Stimulated activated naive CD8-positive, alpha-beta T cell treated with anti-CD3 and anti-CD28 coated beads, Interleukin-15, amount 100 ng/mL, for 72 hours (primary cell): ENCODE measurements around the gene LRP3.
"Not testable (repeated sequence)": the region's sequence is repeated elsewhere in the genome, so short reads cannot be mapped to it uniquely, and the experiment has no call there.

Experiments
- ATAC-seq: fragments of 150-1000 bp; cut with Tn5 transposase; 2 replicates; pipeline ENCODE4 v1.10.0; 2021; ENCODE audit warnings: mild to moderate bottlenecking, moderate library complexity
- DNase-seq, 2 donors: peaks; one replicate each; pipeline ENCODE4 v3.0.0; 2021 to 2022
- H3K27ac Mint-ChIP-seq, 2 donors: one replicate each; pipeline ENCODE4 v1.8.0; 2022; ENCODE audit warnings: mild to moderate bottlenecking in 2 of 2, mixed read lengths in 2 of 2, moderate library complexity in 2 of 2
- H3K27me3 Mint-ChIP-seq: one replicate; pipeline ENCODE4 v1.8.0; 2022; ENCODE audit warnings: mixed read lengths
- H3K4me1 Mint-ChIP-seq: one replicate; pipeline ENCODE4 v1.8.0; 2022; ENCODE audit warnings: mild to moderate bottlenecking, mixed read lengths
- H3K4me3 Mint-ChIP-seq, 2 donors: one replicate each; pipeline ENCODE4 v1.8.0; 2022; ENCODE audit warnings: mild to moderate bottlenecking in 2 of 2, mixed read lengths in 2 of 2, moderate library complexity in 1 of 2
- H3K9me3 Mint-ChIP-seq, 2 donors: one replicate each; pipeline ENCODE4 v1.8.0; 2022; ENCODE audit warnings: mixed read lengths in 2 of 2

The LRP3 gene

GRCh38 chr19:33205110-33205509 is 11.0 kb downstream of the LRP3 start:
- Mint-ChIP-seq H3K9me3 (no peaks in the 10 kb centered on the region), H3K4me1 (no peaks in the 10 kb centered on the region), H3K27ac (no peak overlapping the region), H3K27me3 (no peaks in the 10 kb centered on the region), H3K4me3 (no peak overlapping the region)
- ATAC-seq, result no peak
- DNase-seq, result no peak

GRCh38 chr19:33205531-33206260 is 11.6 kb downstream of the LRP3 start:
- H3K4me3 Mint-ChIP-seq, result no peak overlapping the region
- no peaks in the 10 kb centered on the region for H3K9me3 Mint-ChIP-seq
- no peaks in the 10 kb centered on the region for H3K27me3 Mint-ChIP-seq
- no peak overlapping the region for H3K27ac Mint-ChIP-seq
- ATAC-seq, result no peak
- DNase-seq, result no peak
- H3K4me1 Mint-ChIP-seq, result no peaks in the 10 kb centered on the region

- no peaks in the 10 kb centered on the region for H3K27me3 Mint-ChIP-seq
- H3K9me3 Mint-ChIP-seq, result no peaks in the 10 kb centered on the region
- ATAC-seq, result peak; percentile 13
- DNase-seq, result no peak
- H3K4me1 Mint-ChIP-seq, result no peaks in the 10 kb centered on the region
- H3K4me3 Mint-ChIP-seq, result no peak overlapping the region
- no peak overlapping the region for H3K27ac Mint-ChIP-seq
Measured at GRCh38 chr19:33206261-33207039, 12.3 kb downstream of the LRP3 start.

GRCh38 chr19:33207040-33207620 is 13.0 kb downstream of the LRP3 start:
- Mint-ChIP-seq H3K4me1 (no peaks in the 10 kb centered on the region), H3K4me3 (no peak overlapping the region), H3K27me3 (no peaks in the 10 kb centered on the region), H3K27ac (no peak overlapping the region), H3K9me3 (no peaks in the 10 kb centered on the region)
- ATAC-seq (peak; percentile 49), DNase-seq (no peak)

- Mint-ChIP-seq H3K27ac (peak overlapping the region in 1 of 2 donors; percentile 59), H3K4me3 (no peak overlapping the region), H3K9me3 (no peaks in the 10 kb centered on the region), H3K4me1 (no peaks in the 10 kb centered on the region), H3K27me3 (no peaks in the 10 kb centered on the region)
- ATAC-seq (no peak), DNase-seq (no peak)
Measured at GRCh38 chr19:33207903-33208302, 13.8 kb downstream of the LRP3 start.

- H3K9me3 Mint-ChIP-seq, result no peaks in the 10 kb centered on the region
- no peak overlapping the region for H3K4me3 Mint-ChIP-seq
- H3K27me3 Mint-ChIP-seq, result no peaks in the 10 kb centered on the region
- DNase-seq (no peak), ATAC-seq (no peak)
- no peaks in the 10 kb centered on the region for H3K4me1 Mint-ChIP-seq
- no peak overlapping the region for H3K27ac Mint-ChIP-seq
Measured at GRCh38 chr19:33208371-33208895, 14.3 kb downstream of the LRP3 start.

- Mint-ChIP-seq H3K4me1 (no peaks in the 10 kb centered on the region), H3K9me3 (no peaks in the 10 kb centered on the region), H3K27ac (no peak overlapping the region), H3K4me3 (no peak overlapping the region), H3K27me3 (no peaks in the 10 kb centered on the region)
- ATAC-seq (no peak), DNase-seq (no peak)
Measured at GRCh38 chr19:33208904-33209849, 15.0 kb downstream of the LRP3 start.

GRCh38 chr19:33209850-33210230 is 15.7 kb downstream of the LRP3 start:
- DNase-seq, H3K9me3 Mint-ChIP-seq, H3K4me1 Mint-ChIP-seq, H3K27me3 Mint-ChIP-seq, H3K4me3 Mint-ChIP-seq, ATAC-seq: not testable (repeated sequence)
- H3K27ac Mint-ChIP-seq, result peak overlapping the region in 1 of 2 donors; percentile 34

- no peak overlapping the region for H3K27ac Mint-ChIP-seq
Measured at GRCh38 chr19:33210266-33210940, 16.3 kb downstream of the LRP3 start.

GRCh38 chr19:33211794-33212435 is 17.8 kb downstream of the LRP3 start:
- Mint-ChIP-seq H3K9me3 (no peaks in the 10 kb centered on the region), H3K4me3 (no peak overlapping the region), H3K27ac (no peak overlapping the region), H3K27me3 (no peaks in the 10 kb centered on the region), H3K4me1 (no peaks in the 10 kb centered on the region)
- ATAC-seq, result no peak
- no peak for DNase-seq

More at GRCh38 chr19:33210266-33210940, 16.3 kb downstream of the LRP3 start:
- no peaks in the 10 kb centered on the region for H3K9me3 Mint-ChIP-seq
- no peaks in the 10 kb centered on the region for H3K4me1 Mint-ChIP-seq
- no peaks in the 10 kb centered on the region for H3K27me3 Mint-ChIP-seq
- H3K4me3 Mint-ChIP-seq, result no peak overlapping the region
- ATAC-seq, result no peak
- no peak for DNase-seq

- no peak overlapping the region for H3K27ac Mint-ChIP-seq
- H3K9me3 Mint-ChIP-seq, result no peaks in the 10 kb centered on the region
- no peaks in the 10 kb centered on the region for H3K27me3 Mint-ChIP-seq
- no peaks in the 10 kb centered on the region for H3K4me1 Mint-ChIP-seq
- no peak overlapping the region for H3K4me3 Mint-ChIP-seq
- ATAC-seq, result no peak
- DNase-seq, result no peak
Measured at GRCh38 chr19:33212436-33213172, 18.5 kb downstream of the LRP3 start.

- Mint-ChIP-seq H3K4me1 (no peaks in the 10 kb centered on the region), H3K9me3 (no peaks in the 10 kb centered on the region), H3K27ac (peak overlapping the region in 1 of 2 donors; percentile 64), H3K27me3 (no peaks in the 10 kb centered on the region), H3K4me3 (no peak overlapping the region)
- ATAC-seq (no peak), DNase-seq (no peak)
Measured at GRCh38 chr19:33214596-33214995, 20.5 kb downstream of the LRP3 start.

- Mint-ChIP-seq H3K27ac (no peak overlapping the region), H3K9me3 (no peaks in the 10 kb centered on the region), H3K4me1 (no peaks in the 10 kb centered on the region), H3K4me3 (no peak overlapping the region), H3K27me3 (no peaks in the 10 kb centered on the region)
- ATAC-seq (no peak), DNase-seq (no peak)
Measured at GRCh38 chr19:33215438-33216197, 21.5 kb downstream of the LRP3 start.
